ENCODE measurements around the gene ZNF318. TPM values are rescaled to one million over a fixed set of nuclear protein-coding genes. Genes with fewer than 3 reads are reported as not detected.

ZNF318 gene
- total and polyA plus RNA-seq, 10 of the 15 experiments (the other 5 are each of a cell fraction or from before 2014, with no cell fraction given) = 3.4 to 79.8 (median 13.7) TPM

- H3K36me3 ChIP-seq (ENCODE audit: control insufficient read depth in 2 of 2, insufficient read depth in 2 of 2, low read length in 1 of 2) = no peaks in the 10 kb centered on the region
- intact Hi-C loops (cut with micrococcal nuclease; ENCODE audit: unreplicated experiment) = no loop called here
- ChIA-PET SMC1A (ENCODE audit: uncharacterized antibody, unreplicated experiment) (interaction anchor here (0.6 kb wide), 1 partner anchor 82 kb away, joined by 3 read pairs; no protein-coding TSS in a partner anchor), RAD21 (ENCODE audit: unreplicated experiment) (no interaction called here), POLR2A (no interaction called here), CTCF (no interaction called here)
- in situ Hi-C loops (cut with MboI) = no loop called here
- BruUV-seq (replicated peaks) = no TSS peak
- no peaks in the 10 kb centered on the region for H3K27me3 ChIP-seq (replicated peaks in 1 of 2; ENCODE audit: control insufficient read depth in 2 of 2, insufficient read depth in 2 of 2, low read length in 1 of 2)
- no peak for ATAC-seq
- no peak overlapping the region for H3K9ac ChIP-seq (ENCODE audit: control insufficient read depth, insufficient read depth, low read length)
- TF ChIP-seq SREBF2 (IDR thresholded peaks at IDR 0.05; ENCODE audit: low read length) (no peak), BCLAF1 (IDR thresholded peaks at IDR 0.05) (no peak), EZH2 (IDR thresholded peaks at IDR 0.05; ENCODE audit: borderline replicate concordance, control insufficient read depth, low read depth, low read length) (no peak), CTCF (IDR thresholded peaks at IDR 0.05 in 2 of 3, conservative IDR thresholded peaks at IDR 0.05 in 1 of 3; ENCODE audit: control insufficient read depth in 2 of 3, extremely low read depth in 1 of 3, insufficient read depth in 1 of 3, low read depth in 3 of 3, low read length in 3 of 3) (no peak), TCF12 (IDR thresholded peaks at IDR 0.05; ENCODE audit: low read depth, low read length) (no peak), PML (IDR thresholded peaks at IDR 0.05; ENCODE audit: low read length) (no peak), TCF3 (IDR thresholded peaks at IDR 0.05; ENCODE audit: borderline replicate concordance, insufficient read depth, low read depth, low read length) (no peak), SUZ12 (IDR thresholded peaks at IDR 0.05; ENCODE audit: unreplicated experiment) (no peak)
- TF ChIP-seq, protein P1, sequence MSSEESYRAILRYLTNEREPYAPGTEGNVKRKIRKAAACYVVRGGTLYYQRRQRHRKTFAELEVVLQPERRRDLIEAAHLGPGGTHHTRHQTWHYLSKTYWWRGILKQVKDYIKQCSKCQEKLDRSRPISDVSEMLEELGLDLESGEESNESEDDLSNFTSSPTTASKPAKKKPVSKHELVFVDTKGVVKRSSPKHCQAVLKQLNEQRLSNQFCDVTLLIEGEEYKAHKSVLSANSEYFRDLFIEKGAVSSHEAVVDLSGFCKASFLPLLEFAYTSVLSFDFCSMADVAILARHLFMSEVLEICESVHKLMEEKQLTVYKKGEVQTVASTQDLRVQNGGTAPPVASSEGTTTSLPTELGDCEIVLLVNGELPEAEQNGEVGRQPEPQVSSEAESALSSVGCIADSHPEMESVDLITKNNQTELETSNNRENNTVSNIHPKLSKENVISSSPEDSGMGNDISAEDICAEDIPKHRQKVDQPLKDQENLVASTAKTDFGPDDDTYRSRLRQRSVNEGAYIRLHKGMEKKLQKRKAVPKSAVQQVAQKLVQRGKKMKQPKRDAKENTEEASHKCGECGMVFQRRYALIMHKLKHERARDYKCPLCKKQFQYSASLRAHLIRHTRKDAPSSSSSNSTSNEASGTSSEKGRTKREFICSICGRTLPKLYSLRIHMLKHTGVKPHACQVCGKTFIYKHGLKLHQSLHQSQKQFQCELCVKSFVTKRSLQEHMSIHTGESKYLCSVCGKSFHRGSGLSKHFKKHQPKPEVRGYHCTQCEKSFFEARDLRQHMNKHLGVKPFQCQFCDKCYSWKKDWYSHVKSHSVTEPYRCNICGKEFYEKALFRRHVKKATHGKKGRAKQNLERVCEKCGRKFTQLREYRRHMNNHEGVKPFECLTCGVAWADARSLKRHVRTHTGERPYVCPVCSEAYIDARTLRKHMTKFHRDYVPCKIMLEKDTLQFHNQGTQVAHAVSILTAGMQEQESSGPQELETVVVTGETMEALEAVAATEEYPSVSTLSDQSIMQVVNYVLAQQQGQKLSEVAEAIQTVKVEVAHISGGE (CRISPR knock-in tag; IDR thresholded peaks at IDR 0.05) = no peak
- TF ChIP-seq, protein P2, sequence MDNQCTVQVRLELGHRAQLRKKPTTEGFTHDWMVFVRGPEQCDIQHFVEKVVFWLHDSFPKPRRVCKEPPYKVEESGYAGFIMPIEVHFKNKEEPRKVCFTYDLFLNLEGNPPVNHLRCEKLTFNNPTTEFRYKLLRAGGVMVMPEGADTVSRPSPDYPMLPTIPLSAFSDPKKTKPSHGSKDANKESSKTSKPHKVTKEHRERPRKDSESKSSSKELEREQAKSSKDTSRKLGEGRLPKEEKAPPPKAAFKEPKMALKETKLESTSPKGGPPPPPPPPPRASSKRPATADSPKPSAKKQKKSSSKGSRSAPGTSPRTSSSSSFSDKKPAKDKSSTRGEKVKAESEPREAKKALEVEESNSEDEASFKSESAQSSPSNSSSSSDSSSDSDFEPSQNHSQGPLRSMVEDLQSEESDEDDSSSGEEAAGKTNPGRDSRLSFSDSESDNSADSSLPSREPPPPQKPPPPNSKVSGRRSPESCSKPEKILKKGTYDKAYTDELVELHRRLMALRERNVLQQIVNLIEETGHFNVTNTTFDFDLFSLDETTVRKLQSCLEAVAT (IDR thresholded peaks at IDR 0.05) = no peak
- WGBS (ENCODE audit: insufficient coverage, insufficient replicate concordance, low lambda C conversion rate, missing lambda C conversion rate) = 80% methylated on average over 19 of the region's 19 CpGs
- no peaks in the 10 kb centered on the region for H4K20me1 ChIP-seq (ENCODE audit: control insufficient read depth, insufficient read depth)
- H3K4me2 ChIP-seq (ENCODE audit: control insufficient read depth, insufficient read depth) = no peak overlapping the region
- H3K4me3 ChIP-seq = no peak overlapping the region
- H2AFZ ChIP-seq (ENCODE audit: control insufficient read depth, low read depth, low read length) = no peak overlapping the region
- H3K27ac ChIP-seq (ENCODE audit: control insufficient read depth, insufficient read depth) = no peak overlapping the region
- DNase-seq (ENCODE audit: low read depth, low spot score) = no peak
- H3K9me3 ChIP-seq (replicated peaks; ENCODE audit: control insufficient read depth, insufficient read depth, low read length) = no peaks in the 10 kb centered on the region
- no peaks in the 10 kb centered on the region for H3K4me1 ChIP-seq (ENCODE audit: control insufficient read depth, insufficient read depth, low read length)
- no peak for FAIRE-seq
- H3K79me2 ChIP-seq (ENCODE audit: control insufficient read depth, insufficient read depth, low read length) = no peaks in the 10 kb centered on the region
Observed at GRCh38 chr6:43302126-43302525, 67.3 kb downstream of the ZNF318 start.
